Mononuclear cell (primary cell): ENCODE results near the gene PTPN5. TPM values are rescaled to one million over a fixed set of nuclear protein-coding genes. Genes with fewer than 3 reads are reported as not detected.

ENCODE experiments used
- H3K27me3 ChIP-seq: 2 replicates; pipeline ENCODE4 v1.6.0; 2011; ENCODE audit warnings: low read length, control low read depth; ENCODE audit not compliant: insufficient read depth
- H3K4me1 ChIP-seq: 2 replicates; pipeline ENCODE4 v1.5.1; 2011; ENCODE audit warnings: mild to moderate bottlenecking, low read length, control low read depth; ENCODE audit not compliant: insufficient read depth
- H3K4me3 ChIP-seq: 2 replicates; pipeline ENCODE4 v1.5.1; 2011; ENCODE audit warnings: mild to moderate bottlenecking, low read length, moderate library complexity
- H3K9me3 ChIP-seq: 2 replicates; pipeline ENCODE4 v1.5.1; 2011; ENCODE audit warnings: low read depth, mild to moderate bottlenecking, control low read depth, low read length
- total RNA-seq: library from RNA; depleted of rRNA; stranded (reverse); fragments of >200 nt; gene quantifications from one replicate; pipeline ENCODE4 v1.2.3, GENCODE V29; 2012

Gene PTPN5
- total RNA-seq, 1 donor: not detected

DNA sequence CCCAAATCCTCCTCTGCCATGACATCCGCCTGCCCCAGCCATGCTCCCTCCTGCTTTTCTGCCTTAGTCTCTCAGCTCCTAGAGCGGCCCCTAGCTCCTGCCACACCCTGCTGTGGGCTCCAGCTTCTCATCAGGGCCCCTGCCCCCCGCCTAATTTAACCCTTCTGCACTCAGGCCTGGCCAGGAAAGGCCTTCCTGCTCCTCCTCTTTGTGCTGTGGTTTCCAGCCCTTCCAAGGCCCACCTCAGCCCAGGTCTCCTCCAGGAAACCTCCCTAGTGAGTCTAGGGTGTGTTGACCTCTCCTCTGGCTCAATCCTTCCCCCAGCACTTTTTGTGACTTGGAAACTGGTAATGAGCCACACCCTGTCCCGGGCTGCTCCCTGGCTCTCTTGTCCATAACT, 11.3 kb downstream of the PTPN5 start:
- H3K4me1 ChIP-seq: no peaks in the 10 kb centered on the region
- no peak overlapping the region for H3K4me3 ChIP-seq
- no peaks in the 10 kb centered on the region for H3K9me3 ChIP-seq
- H3K27me3 ChIP-seq: no peaks in the 10 kb centered on the region

DNA sequence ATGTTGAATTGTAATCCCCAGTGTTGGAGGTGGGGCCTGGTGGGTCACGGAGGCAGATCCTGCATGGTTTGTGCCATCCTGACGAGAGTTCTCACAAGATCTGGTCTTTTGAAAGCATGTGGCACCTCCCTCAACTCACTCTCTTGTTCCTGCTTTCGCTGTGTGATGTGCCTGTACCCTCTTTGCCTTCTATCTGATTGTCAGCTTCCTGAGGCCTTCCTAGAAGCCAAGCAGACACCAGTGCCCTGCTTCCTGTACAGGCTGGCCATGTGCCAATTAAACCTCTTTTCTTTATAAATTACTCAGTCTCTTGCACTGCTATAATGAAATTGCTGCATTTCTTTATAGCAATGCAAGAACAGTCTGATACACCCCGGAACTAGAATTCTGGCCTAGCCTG, 13.1 kb downstream of the PTPN5 start:
- no peaks in the 10 kb centered on the region for H3K27me3 ChIP-seq
- H3K4me1 ChIP-seq: no peaks in the 10 kb centered on the region
- no peak overlapping the region for H3K4me3 ChIP-seq
- H3K9me3 ChIP-seq: no peaks in the 10 kb centered on the region

DNA sequence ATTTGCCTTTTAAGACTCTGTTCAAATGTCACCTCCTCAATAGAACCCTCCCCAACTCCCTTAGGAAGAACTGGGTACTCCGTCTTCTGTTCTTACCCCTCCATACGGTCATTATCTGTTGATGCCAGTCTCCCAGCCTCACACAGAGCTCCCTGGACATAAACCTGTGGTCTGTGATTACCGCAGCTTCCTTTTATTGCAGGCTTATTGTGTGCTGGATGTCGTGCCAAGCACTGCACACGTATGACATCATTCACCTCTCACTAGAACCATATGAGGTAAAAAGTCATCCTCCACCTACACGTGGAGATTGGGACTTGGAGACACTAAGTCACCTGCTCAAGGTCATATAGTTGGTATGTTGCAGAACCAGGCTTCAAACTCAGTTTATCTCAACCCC, 15.3 kb downstream of the PTPN5 start:
- no peaks in the 10 kb centered on the region for H3K4me1 ChIP-seq
- H3K9me3 ChIP-seq: no peaks in the 10 kb centered on the region
- H3K27me3 ChIP-seq: no peaks in the 10 kb centered on the region
- no peak overlapping the region for H3K4me3 ChIP-seq

DNA sequence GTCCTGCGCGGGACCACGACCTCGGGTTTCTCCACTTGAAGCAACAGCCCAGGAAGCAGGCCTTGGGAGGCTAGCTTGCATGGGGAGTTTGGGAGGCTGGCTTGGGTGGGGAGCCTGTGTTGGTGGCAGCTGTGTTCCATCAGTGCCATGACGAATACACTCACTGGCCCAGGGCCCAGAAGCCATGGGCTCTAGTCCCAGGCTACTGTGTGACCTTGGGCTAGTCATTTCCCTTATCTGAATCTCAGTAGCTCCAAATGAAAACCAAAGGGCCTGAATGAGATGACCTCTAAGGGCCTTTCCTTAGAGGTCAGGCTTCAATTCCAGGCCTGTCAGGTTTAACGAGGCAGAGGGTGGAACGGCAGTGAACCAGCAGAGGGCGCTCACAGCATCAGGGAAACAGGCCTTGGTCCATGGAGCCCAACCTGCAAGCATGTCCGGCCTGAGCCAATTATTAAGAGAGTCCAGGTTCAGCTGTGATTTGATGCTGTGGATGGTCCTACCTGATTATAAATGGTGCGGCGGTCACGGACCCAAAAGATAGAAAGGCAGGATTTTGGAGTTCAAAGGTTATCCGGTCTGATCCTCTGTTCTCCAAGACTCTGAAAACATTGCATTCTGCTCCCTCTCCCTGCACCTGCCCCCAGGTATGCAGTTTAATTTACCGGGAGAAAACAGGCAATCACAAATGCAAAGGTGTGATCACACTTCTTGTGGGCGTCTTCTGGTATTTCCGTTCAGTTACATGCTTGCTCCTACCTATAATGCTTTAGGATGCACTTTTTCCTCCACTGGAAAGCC, 15.9 kb downstream of the PTPN5 start:
- H3K9me3 ChIP-seq: no peaks in the 10 kb centered on the region
- H3K4me3 ChIP-seq: no peak overlapping the region
- H3K27me3 ChIP-seq: no peaks in the 10 kb centered on the region
- no peaks in the 10 kb centered on the region for H3K4me1 ChIP-seq

DNA sequence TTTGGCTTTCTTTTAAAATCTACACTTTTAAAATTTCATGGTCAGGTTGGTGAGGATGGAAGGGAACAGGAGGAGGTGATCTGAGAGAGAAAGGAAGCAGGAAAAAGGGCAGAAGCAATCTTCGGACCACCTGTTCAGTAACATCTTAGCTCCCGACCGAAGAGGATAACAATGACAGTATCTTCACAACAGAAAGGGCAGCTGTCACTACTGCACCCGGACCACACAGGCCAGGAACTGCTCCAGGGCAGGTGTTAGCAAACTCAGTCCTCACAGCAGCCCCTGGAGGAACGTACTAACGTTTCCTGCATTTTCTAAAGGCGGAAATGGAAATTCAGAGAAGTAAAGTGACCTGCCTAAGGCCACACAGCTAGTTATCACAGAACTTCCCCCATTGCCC, 16.8 kb downstream of the PTPN5 start:
- no peaks in the 10 kb centered on the region for H3K9me3 ChIP-seq
- H3K27me3 ChIP-seq: no peaks in the 10 kb centered on the region
- no peak overlapping the region for H3K4me3 ChIP-seq
- no peaks in the 10 kb centered on the region for H3K4me1 ChIP-seq

DNA sequence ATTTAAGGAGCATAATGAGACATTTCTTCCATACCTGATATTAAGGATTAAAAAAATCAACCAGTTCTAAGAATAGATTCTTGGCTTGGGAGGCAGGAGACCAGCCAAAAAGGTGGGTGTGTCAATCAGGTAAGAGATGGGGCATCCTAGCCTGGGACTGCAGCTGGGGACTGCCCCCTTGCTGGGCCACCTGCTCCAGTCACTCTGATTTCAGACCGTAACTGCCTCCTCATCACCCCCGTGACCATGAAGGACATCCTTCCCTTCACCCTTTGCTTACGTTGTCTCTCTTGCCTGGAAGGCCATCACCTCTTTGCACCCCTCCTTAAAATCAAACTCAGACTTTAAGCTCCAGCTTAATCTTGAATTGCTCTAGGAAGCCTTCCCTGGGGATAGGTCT, 17.9 kb downstream of the PTPN5 start:
- no peaks in the 10 kb centered on the region for H3K9me3 ChIP-seq
- no peaks in the 10 kb centered on the region for H3K27me3 ChIP-seq
- no peaks in the 10 kb centered on the region for H3K4me1 ChIP-seq
- H3K4me3 ChIP-seq: no peak overlapping the region

DNA sequence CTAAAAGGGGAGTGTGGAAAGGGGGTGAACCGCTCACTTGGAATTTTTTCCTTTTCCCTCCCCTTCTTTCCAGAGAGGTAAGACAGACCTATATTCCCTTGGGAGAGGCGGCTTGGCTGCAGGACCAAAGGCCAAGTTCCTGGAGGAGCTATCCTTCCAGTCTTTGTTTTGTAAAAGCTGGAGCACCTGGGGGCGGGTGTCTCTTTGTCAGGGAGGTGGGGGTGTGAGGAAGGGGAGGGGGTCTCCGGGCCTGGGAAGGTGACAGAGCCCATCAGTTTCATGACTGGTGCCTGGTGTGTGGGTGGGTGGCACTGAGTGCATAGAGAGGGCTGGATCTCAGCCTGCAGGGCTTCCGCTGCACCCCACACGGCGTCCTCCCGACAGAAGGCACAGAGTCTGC, 18.5 kb downstream of the PTPN5 start:
- Histone ChIP-seq H3K9me3 (no peaks in the 10 kb centered on the region), H3K4me3 (no peak overlapping the region), H3K4me1 (no peaks in the 10 kb centered on the region), H3K27me3 (no peaks in the 10 kb centered on the region)

DNA sequence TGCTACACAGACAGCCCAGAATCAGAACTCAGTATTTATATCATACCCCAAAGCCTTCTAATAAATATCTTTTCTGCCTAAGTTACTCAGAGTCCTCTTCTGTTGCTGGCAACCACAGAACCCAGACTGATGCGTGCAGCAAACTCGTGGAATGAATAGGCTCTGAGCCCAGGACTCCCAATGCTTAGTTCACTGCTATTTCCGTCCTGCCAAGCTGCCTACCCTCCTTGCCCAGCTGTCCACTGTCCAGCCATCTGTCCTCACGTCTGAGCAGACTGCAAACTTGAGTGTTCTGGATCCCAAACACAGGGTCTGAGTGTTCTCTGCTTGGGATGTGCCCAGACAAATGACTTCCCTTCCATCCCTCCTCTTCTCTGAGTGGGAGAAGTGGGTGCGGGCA, 19.4 kb downstream of the PTPN5 start:
- Histone ChIP-seq H3K9me3 (no peaks in the 10 kb centered on the region), H3K4me1 (no peaks in the 10 kb centered on the region), H3K27me3 (no peaks in the 10 kb centered on the region), H3K4me3 (no peak overlapping the region)

DNA sequence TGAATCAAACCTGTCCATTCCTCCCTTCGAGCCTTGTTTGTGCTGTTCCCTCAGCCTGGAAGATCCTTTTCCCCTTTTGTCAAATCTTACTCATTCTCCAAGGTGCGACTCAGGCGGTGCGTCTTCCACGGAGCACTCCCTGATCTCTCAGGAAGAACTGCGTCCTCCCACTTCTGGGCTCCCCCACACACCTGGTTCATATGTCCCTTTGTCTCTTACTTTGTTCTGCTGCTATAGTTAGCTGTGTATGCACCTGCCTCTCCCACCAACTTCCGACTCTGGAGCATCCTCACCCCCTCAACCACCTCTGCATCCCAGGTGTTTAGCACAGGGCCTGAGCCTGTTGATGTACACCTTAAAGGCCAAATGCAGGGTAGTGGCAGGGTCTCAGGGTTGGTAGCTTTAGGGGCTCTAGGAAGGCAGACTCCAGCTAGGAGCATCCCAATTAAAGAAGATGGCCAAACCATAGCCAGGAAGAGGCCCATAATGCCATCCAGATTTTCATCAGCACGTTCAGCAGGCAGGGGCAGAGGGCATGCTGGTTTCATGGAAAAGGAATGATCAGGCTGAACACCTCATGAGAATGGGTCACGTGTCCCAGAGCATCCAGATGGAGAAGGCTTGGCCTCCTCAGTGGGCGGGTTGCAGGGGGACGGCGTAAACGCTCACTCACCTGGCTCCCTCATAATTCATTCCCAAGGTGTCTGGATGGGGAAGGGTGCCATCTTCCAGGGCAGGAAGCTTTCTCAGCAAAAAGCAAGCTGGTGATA, 20.1 kb downstream of the PTPN5 start:
- H3K9me3 ChIP-seq: no peaks in the 10 kb centered on the region
- H3K4me1 ChIP-seq: no peaks in the 10 kb centered on the region
- H3K27me3 ChIP-seq: no peaks in the 10 kb centered on the region
- no peak overlapping the region for H3K4me3 ChIP-seq

DNA sequence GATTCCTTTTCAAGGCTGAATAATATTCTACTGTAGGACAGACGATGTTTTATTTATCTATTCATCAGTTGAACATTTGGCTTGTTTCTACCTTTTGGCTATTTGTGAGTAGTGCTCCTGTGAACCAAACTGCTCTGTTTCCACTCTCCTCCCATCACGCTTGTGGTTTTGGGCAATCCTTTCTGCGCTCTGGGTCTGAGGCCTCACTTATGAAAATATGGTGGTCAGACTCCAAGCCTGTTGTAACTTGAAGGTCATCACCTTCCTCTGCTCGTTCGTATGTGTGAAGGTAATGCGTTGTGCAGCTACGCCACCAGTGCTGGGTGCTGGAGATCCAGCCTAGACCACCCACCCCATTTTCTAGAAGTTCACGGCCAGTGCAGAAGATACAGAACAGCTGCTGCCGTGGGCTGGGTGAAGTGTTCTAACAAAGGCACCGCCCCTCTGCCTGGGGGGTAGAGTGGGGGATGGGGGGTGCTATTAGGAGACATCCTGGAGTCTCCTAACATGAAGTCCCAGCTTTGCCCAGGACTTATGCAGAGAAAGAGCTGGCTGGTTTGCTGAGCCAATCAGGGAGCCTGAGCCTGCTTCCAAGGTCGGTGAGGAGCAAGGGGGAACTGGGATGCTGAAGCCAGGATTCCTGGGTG, 21.0 kb downstream of the PTPN5 start:
- H3K9me3 ChIP-seq: no peaks in the 10 kb centered on the region

DNA sequence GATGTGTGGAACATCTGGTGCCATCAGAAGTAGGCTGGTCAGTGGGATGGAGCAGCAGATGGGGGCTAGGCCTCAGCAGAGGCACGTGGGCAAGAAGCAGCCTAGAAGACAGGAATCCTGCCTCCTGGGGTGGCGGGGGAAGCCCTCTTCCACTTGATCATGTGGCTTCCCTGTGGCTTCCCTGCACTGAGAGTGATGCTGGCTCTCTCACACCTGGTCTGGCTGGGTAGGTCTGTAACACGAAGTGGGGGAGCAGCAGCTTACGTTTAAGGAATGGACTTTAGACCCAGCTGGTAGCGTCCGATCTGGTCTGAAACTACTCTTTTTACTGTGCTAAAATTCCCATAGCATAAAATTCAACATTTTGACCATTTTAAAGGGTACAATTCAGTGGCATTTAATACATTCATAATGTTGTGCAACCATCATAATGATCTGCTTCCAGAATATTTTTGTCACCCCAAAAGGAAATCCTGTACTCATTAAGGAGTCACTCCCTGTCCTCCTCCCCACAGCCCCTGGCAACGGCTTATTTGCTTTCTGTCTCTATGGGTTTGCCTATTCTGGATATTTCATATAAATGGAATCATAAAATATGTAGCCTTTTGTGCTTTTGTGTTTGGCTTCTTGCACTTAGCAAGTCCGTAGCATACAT, 21.7 kb downstream of the PTPN5 start:
- H3K4me1 ChIP-seq: no peaks in the 10 kb centered on the region
- H3K4me3 ChIP-seq: no peak overlapping the region
- no peaks in the 10 kb centered on the region for H3K27me3 ChIP-seq
- no peaks in the 10 kb centered on the region for H3K9me3 ChIP-seq

More for the DNA sequence above, 21.0 kb downstream of the PTPN5 start:
- Histone ChIP-seq H3K27me3 (no peaks in the 10 kb centered on the region), H3K4me1 (no peaks in the 10 kb centered on the region), H3K4me3 (no peak overlapping the region)

DNA sequence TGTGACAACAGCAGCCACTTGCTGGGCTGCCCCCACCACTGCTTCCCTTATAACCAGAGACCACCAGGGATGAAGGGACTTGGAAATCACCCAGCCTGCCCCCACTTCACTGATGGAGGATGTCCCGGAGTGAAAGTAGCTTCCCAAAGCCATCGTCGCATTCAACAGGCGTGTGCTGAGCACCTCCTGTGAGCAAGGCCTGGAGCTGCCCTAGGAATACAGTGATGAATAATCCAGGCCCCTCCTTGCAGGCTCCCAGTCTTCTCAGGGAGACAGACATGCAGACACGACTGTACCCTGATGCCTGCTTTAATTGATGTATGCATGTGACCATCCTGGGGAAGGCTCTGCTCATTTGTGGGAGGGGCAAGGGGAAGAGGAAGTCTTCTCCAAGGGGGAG, 22.6 kb downstream of the PTPN5 start:
- no peaks in the 10 kb centered on the region for H3K9me3 ChIP-seq
- H3K4me1 ChIP-seq: no peaks in the 10 kb centered on the region
- no peak overlapping the region for H3K4me3 ChIP-seq
- no peaks in the 10 kb centered on the region for H3K27me3 ChIP-seq

DNA sequence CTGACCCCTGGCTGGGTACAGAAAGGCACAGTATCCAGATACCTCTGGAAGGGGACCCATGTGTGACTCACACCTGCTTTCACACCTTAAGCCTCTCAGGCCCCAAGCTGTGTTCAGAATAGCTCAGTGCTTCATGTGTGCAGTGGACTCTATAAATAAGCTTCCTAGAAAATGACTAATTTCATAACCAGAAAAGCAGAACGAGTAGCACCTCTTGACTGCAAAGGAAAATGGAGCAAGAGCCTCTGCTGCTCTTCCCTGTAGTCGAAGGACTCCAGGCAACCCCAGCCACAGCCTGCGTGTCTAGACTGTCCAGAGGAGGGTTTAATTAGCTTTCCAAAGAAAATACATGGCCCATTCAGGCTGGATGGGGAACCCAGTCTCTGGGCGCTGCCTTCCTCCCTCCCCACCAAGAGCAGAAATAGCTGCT, 23.1 kb downstream of the PTPN5 start:
- Histone ChIP-seq H3K4me1 (no peaks in the 10 kb centered on the region), H3K9me3 (no peaks in the 10 kb centered on the region), H3K4me3 (no peak overlapping the region), H3K27me3 (no peaks in the 10 kb centered on the region)

DNA sequence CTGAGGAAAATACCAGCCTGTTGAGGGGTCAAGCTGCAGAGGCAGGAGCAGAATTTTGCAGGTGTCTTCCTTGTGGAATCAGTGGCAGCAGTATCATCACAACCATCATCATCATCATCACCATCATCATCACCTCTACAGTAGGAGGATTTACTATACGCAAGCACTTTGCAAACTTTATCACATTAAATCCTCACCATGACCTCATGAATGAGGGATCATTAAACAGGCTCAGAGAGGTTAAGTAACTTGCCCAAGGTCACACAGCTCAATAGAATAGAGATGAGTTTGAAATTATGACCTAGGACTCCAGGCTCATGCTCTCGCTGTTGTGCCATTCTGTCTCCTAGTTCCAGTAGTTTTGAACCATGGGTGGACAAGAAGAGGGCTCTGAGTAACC, 25.6 kb downstream of the PTPN5 start:
- no peaks in the 10 kb centered on the region for H3K27me3 ChIP-seq
- no peak overlapping the region for H3K4me3 ChIP-seq
- no peaks in the 10 kb centered on the region for H3K4me1 ChIP-seq
- no peaks in the 10 kb centered on the region for H3K9me3 ChIP-seq

DNA sequence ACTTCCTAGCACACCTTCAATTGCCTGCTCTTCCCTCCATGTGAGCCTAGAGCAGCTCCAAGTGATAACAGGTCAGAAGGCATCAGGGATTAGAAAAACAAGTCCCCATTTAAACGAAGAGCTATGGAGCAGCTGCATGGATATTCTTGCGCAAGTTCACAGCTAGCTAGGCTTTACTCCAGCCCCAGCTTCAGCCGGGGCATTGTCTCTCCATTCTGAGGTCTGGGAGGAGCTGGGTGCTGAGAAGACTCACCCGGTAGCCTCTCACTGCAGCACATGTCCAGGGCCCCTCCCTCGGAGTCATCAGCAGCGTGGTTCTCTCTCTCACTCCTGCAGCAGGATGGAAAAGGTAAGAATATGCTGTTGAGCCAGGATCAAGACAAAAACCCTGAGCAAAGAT, 26.0 kb downstream of the PTPN5 start:
- Histone ChIP-seq H3K4me1 (no peaks in the 10 kb centered on the region), H3K27me3 (no peaks in the 10 kb centered on the region), H3K4me3 (no peak overlapping the region), H3K9me3 (no peaks in the 10 kb centered on the region)
